Panc1 (cell line): ENCODE measurements around the gene SYCP2L. TPM values are rescaled to one million over a fixed set of nuclear protein-coding genes. Genes with fewer than 3 reads are reported as not detected.

Experiments
- ATAC-seq: fragments of 200-7000 bp; cut with Tn5 transposase; 2 replicates; pipeline ENCODE4 v1.9.1; 2020; ENCODE audit warnings: mild to moderate bottlenecking, moderate library complexity
- BruUV-seq: library from RNA; stranded (reverse); fragments of 400-500 nt; replicated peaks from 2 replicates; lab custom pipeline; 2021; lab: Mats Ljungman, UMichigan
- CTCF ChIA-PET: fragments of 300-600 bp; sonication (Branson Sonifier 250); formaldehyde crosslinking; loops from one replicate; lab custom pipeline; 2022; ENCODE audit warnings: antibody characterized with exemption; lab: Charles Lee
- POLR2A ChIA-PET: fragments of 300-600 bp; sonication (Branson Sonifier 250); formaldehyde crosslinking; loops from one replicate; lab custom pipeline; 2022; ENCODE audit warnings: antibody characterized with exemption; lab: Charles Lee
- DNase-seq: peaks from one replicate; pipeline ENCODE4 v3.0.0-alpha.2; 2010; ENCODE audit warnings: low read depth, low spot score
- H3K27ac ChIP-seq: 2 replicates; pipeline ENCODE4 v1.5.1; 2011; ENCODE audit warnings: mild to moderate bottlenecking, low read length, inconsistent platforms
- H3K27me3 ChIP-seq: fragments of 200-500 bp; sonication (Bioruptor generic); 2 replicates; pipeline ENCODE4 v1.6.0; 2014; ENCODE audit warnings: low read length, inconsistent platforms; ENCODE audit not compliant: control insufficient read depth, insufficient read depth
- H3K36me3 ChIP-seq: fragments of 200-500 bp; sonication (Bioruptor generic); 2 replicates; pipeline ENCODE4 v1.5.1; 2014; ENCODE audit warnings: inconsistent platforms, mild to moderate bottlenecking, low read length, moderate library complexity; ENCODE audit not compliant: control insufficient read depth, insufficient read depth
- H3K4me1 ChIP-seq: 2 replicates; pipeline ENCODE4 v1.5.1; 2011; ENCODE audit warnings: inconsistent platforms, mild to moderate bottlenecking, low read length, moderate library complexity; ENCODE audit not compliant: control insufficient read depth, insufficient read depth
- H3K4me3 ChIP-seq, 2 experiments: 2 replicates each; pipeline ENCODE4 v1.5.1; 2011 to 2012; ENCODE audit warnings: low read depth in 2 of 2, low read length in 2 of 2, mild to moderate bottlenecking in 2 of 2, inconsistent platforms in 1 of 2, moderate library complexity in 1 of 2
- H3K9me3 ChIP-seq: fragments of 200-500 bp; sonication (Bioruptor generic); 2 replicates; pipeline ENCODE4 v1.5.1; 2014; ENCODE audit warnings: low read depth, mild to moderate bottlenecking, inconsistent platforms, low read length, moderate library complexity; ENCODE audit not compliant: control insufficient read depth, insufficient read depth
- POLR2AphosphoS5 ChIP-seq: IDR thresholded peaks from 2 replicates; pipeline ENCODE4 v1.6.1; 2012; ENCODE audit warnings: mild to moderate bottlenecking, low read depth, low read length, moderate library complexity
- SIN3A ChIP-seq: IDR thresholded peaks from 2 replicates; pipeline ENCODE4 v1.6.1; 2012; ENCODE audit warnings: low read depth, mild to moderate bottlenecking, low read length, moderate library complexity, borderline replicate concordance; ENCODE audit not compliant: insufficient read depth
- TCF7L2 ChIP-seq: IDR thresholded peaks from 2 replicates; pipeline ENCODE4 v1.6.1; 2011; ENCODE audit warnings: mild to moderate bottlenecking, low read depth, low read length, inconsistent platforms
- in situ Hi-C: cut with HindIII; loops from 2 replicates; pipeline ENCODE4 v1.10.0; 2016; ENCODE audit warnings: low sequenced_read_pairs, low pct_unique_long_range_greater_than_20kb
- intact Hi-C: fragments of 100-400 bp; cut with micrococcal nuclease; formaldehyde crosslinking; loops from one replicate; pipeline ENCODE4 v1.10.0; 2022; ENCODE audit not compliant: unreplicated experiment
- total RNA-seq: library from RNA; stranded (reverse); gene quantifications from one replicate; pipeline ENCODE4 v1.2.1, GENCODE V29; 2021; ENCODE audit not compliant: unreplicated experiment
- TF ChIP-seq, protein P1 (sequence below), 2 experiments: IDR thresholded peaks; 2 replicates each; pipeline ENCODE4 v1.6.1; 2011 to 2012; ENCODE audit warnings: low read depth in 2 of 2, control low read depth in 1 of 2, low read length in 1 of 2, mild to moderate bottlenecking in 1 of 2, moderate library complexity in 1 of 2; ENCODE audit not compliant: insufficient read depth in 1 of 2
- TF ChIP-seq, protein P2 (sequence below): fragments of 450-650 bp; IDR thresholded peaks from 2 replicates; pipeline ENCODE4 v1.5.1; 2017; ENCODE audit warnings: mild to moderate bottlenecking

SYCP2L gene
- total RNA-seq, 1 experiment from 2014 or later: 2.4 TPM

GRCh38 chr6:10837995-10838793, 48.7 kb upstream of the SYCP2L start, which contains the start of gene MAK:
MAK (minus strand) TSS chr6:10838539; CDS start chr6:10830648, 7,891 bp downstream.
- in situ Hi-C loops: no loop called here
- Histone ChIP-seq H3K27ac (peak within 1 kb of the TSS; percentile 75), H3K36me3 (no peaks in the 10 kb centered on the region), H3K4me1 (peaks cover 4% of the 10 kb centered on the region; the same call in 1 of the 2 replicates), H3K4me3 (peak within 1 kb of the TSS; percentile 86 to 92), H3K9me3 (no peaks in the 10 kb centered on the region), H3K27me3 (no peaks in the 10 kb centered on the region)
- TF ChIP-seq SIN3A (peak; percentile 69; the same call in 1 of the 2 replicates), POLR2AphosphoS5 (no peak), TCF7L2 (no peak)
- TF ChIP-seq, protein P1, sequence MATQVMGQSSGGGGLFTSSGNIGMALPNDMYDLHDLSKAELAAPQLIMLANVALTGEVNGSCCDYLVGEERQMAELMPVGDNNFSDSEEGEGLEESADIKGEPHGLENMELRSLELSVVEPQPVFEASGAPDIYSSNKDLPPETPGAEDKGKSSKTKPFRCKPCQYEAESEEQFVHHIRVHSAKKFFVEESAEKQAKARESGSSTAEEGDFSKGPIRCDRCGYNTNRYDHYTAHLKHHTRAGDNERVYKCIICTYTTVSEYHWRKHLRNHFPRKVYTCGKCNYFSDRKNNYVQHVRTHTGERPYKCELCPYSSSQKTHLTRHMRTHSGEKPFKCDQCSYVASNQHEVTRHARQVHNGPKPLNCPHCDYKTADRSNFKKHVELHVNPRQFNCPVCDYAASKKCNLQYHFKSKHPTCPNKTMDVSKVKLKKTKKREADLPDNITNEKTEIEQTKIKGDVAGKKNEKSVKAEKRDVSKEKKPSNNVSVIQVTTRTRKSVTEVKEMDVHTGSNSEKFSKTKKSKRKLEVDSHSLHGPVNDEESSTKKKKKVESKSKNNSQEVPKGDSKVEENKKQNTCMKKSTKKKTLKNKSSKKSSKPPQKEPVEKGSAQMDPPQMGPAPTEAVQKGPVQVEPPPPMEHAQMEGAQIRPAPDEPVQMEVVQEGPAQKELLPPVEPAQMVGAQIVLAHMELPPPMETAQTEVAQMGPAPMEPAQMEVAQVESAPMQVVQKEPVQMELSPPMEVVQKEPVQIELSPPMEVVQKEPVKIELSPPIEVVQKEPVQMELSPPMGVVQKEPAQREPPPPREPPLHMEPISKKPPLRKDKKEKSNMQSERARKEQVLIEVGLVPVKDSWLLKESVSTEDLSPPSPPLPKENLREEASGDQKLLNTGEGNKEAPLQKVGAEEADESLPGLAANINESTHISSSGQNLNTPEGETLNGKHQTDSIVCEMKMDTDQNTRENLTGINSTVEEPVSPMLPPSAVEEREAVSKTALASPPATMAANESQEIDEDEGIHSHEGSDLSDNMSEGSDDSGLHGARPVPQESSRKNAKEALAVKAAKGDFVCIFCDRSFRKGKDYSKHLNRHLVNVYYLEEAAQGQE (IDR thresholded peaks at IDR 0.05; ENCODE audit: insufficient read depth in 1 of 2, low read depth in 2 of 2, low read length in 1 of 2): no peak
- TF ChIP-seq, protein P2, sequence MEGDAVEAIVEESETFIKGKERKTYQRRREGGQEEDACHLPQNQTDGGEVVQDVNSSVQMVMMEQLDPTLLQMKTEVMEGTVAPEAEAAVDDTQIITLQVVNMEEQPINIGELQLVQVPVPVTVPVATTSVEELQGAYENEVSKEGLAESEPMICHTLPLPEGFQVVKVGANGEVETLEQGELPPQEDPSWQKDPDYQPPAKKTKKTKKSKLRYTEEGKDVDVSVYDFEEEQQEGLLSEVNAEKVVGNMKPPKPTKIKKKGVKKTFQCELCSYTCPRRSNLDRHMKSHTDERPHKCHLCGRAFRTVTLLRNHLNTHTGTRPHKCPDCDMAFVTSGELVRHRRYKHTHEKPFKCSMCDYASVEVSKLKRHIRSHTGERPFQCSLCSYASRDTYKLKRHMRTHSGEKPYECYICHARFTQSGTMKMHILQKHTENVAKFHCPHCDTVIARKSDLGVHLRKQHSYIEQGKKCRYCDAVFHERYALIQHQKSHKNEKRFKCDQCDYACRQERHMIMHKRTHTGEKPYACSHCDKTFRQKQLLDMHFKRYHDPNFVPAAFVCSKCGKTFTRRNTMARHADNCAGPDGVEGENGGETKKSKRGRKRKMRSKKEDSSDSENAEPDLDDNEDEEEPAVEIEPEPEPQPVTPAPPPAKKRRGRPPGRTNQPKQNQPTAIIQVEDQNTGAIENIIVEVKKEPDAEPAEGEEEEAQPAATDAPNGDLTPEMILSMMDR: no peak
- POLR2A ChIA-PET: interaction anchor here (0.6 kb wide), 1 partner anchor 315 kb away, joined by 3 read pairs; no protein-coding TSS in a partner anchor
- DNase-seq (peak; percentile 58), ATAC-seq (peak; percentile 98)
- intact Hi-C loops: no loop called here
- CTCF ChIA-PET: interaction anchor here (1.0 kb wide), 1 partner anchor 231 kb away, joined by 3 read pairs; no protein-coding TSS in a partner anchor
- BruUV-seq: no TSS peak

GRCh38 chr6:10838794-10839333, 48.0 kb upstream of the SYCP2L start:
- intact Hi-C loops (no loop called here), in situ Hi-C loops (no loop called here)
- TF ChIP-seq TCF7L2 (no peak), POLR2AphosphoS5 (no peak), SIN3A (no peak)
- TF ChIP-seq, protein P2: no peak
- TF ChIP-seq, protein P1 (IDR thresholded peaks at IDR 0.05; ENCODE audit: insufficient read depth in 1 of 2, low read depth in 2 of 2, low read length in 1 of 2): no peak
- H3K4me3 ChIP-seq: peak overlapping the region; percentile 86 to 92
- no peaks in the 10 kb centered on the region for H3K27me3 ChIP-seq
- ChIA-PET CTCF (interaction anchor here (1.0 kb wide), 1 partner anchor 230 kb away, joined by 3 read pairs; no protein-coding TSS in a partner anchor), POLR2A (interaction anchor here (0.6 kb wide), 1 partner anchor 315 kb away, joined by 3 read pairs; no protein-coding TSS in a partner anchor)
- H3K36me3 ChIP-seq: no peaks in the 10 kb centered on the region
- BruUV-seq: no TSS peak
- ATAC-seq (peak; percentile 14), DNase-seq (no peak)
- peaks cover 4% of the 10 kb centered on the region; the same call in 1 of the 2 replicates for H3K4me1 ChIP-seq
- H3K27ac ChIP-seq: peak overlapping the region; percentile 75
- H3K9me3 ChIP-seq: no peaks in the 10 kb centered on the region; the same call in 1 of the 2 replicates
